Measurements from ENCODE around the gene TMEM178B.

- TF ChIP-seq, protein P1, sequence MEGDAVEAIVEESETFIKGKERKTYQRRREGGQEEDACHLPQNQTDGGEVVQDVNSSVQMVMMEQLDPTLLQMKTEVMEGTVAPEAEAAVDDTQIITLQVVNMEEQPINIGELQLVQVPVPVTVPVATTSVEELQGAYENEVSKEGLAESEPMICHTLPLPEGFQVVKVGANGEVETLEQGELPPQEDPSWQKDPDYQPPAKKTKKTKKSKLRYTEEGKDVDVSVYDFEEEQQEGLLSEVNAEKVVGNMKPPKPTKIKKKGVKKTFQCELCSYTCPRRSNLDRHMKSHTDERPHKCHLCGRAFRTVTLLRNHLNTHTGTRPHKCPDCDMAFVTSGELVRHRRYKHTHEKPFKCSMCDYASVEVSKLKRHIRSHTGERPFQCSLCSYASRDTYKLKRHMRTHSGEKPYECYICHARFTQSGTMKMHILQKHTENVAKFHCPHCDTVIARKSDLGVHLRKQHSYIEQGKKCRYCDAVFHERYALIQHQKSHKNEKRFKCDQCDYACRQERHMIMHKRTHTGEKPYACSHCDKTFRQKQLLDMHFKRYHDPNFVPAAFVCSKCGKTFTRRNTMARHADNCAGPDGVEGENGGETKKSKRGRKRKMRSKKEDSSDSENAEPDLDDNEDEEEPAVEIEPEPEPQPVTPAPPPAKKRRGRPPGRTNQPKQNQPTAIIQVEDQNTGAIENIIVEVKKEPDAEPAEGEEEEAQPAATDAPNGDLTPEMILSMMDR (IDR thresholded peaks at IDR 0.05), result no peak
- no peak for TF ChIP-seq POLR2A (IDR thresholded peaks at IDR 0.05)
Observed at GRCh38 chr7:141227454-141227853, 153.6 kb downstream of the TMEM178B start.
